GM12878 (cell line): Measurements from ENCODE around the gene RSPO3.

ENCODE experiments used
- BRCA1 ChIP-seq: IDR thresholded peaks from 2 replicates; pipeline ENCODE4 v1.6.1; 2011; ENCODE audit warnings: low read depth, low read length, improper control_type of control experiment
- EZH2 ChIP-seq: IDR thresholded peaks from 2 replicates; pipeline ENCODE4 v1.6.1; 2012; ENCODE audit warnings: low read depth, mild to moderate bottlenecking, control low read depth, inconsistent platforms, low read length, borderline replicate concordance; ENCODE audit not compliant: control insufficient read depth
- POLR2AphosphoS5 ChIP-seq: IDR thresholded peaks from 2 replicates; pipeline ENCODE4 v1.6.1; 2011; ENCODE audit warnings: mild to moderate bottlenecking, low read length, inconsistent platforms
- USF1 ChIP-seq: IDR thresholded peaks from 2 replicates; pipeline ENCODE4 v1.6.1; 2011; ENCODE audit warnings: borderline replicate concordance, low read depth, mild to moderate bottlenecking, moderate library complexity, mixed read lengths, low read length; ENCODE audit not compliant: insufficient read depth; ENCODE audit errors: extremely low read length

GRCh38 chr6:127188744-127189143 lies 70.3 kb downstream of the RSPO3 start:
- TF ChIP-seq BRCA1 (no peak), USF1 (no peak), EZH2 (no peak), POLR2AphosphoS5 (no peak)
